Thyroid gland (tissue), 4 donors: ENCODE measurements around the gene ZBP1. TPM values are rescaled to one million over a fixed set of nuclear protein-coding genes. Genes with fewer than 3 reads are reported as not detected.

Experiments used
- DNase-seq, 2 donors: peaks; one replicate each; pipeline ENCODE4 v3.0.0-alpha.2; 2019
- H3K27ac ChIP-seq, 3 donors: fragments of 200-600 bp; sonication (generic); 1 replicate in 2 of 3; 2 replicates in 1 of 3; pipeline ENCODE4 v1.5.1; 2016 to 2019; ENCODE audit warnings: mild to moderate bottlenecking in 1 of 3, moderate library complexity in 1 of 3
- H3K27me3 ChIP-seq: fragments of 200-600 bp; sonication (generic); one replicate; pipeline ENCODE4 v1.5.1; 2019
- H3K36me3 ChIP-seq, 2 donors: fragments of 200-600 bp; sonication (generic); one replicate each; pipeline ENCODE4 v1.5.1; 2016 to 2019
- H3K4me1 ChIP-seq, 2 donors: fragments of 200-600 bp; sonication (generic); one replicate each; pipeline ENCODE4 v1.5.1; 2017 to 2019
- H3K4me3 ChIP-seq, 3 donors: fragments of 200-600 bp; sonication (generic); replicated peaks in 1 of 3; 1 replicate in 2 of 3; 2 replicates in 1 of 3; pipeline ENCODE4 v1.5.1; 2016; ENCODE audit warnings: mild to moderate bottlenecking in 1 of 3
- H3K9me3 ChIP-seq: fragments of 200-600 bp; sonication (generic); one replicate; pipeline ENCODE4 v1.5.1; 2017
- CTCF ChIP-seq, 6 experiments: fragments of 200-600 bp in 3 of 6; fragments of 450-650 bp in 3 of 6; sonication (generic) in 3 of 6; IDR thresholded peaks; one replicate each; pipeline ENCODE4 v1.5.1; 2016 to 2019; ENCODE audit warnings: antibody characterized with exemption in 6 of 6, mild to moderate bottlenecking in 2 of 6, inconsistent platforms in 1 of 6, moderate library complexity in 1 of 6
- POLR2A ChIP-seq, 2 donors: fragments of 450-650 bp; IDR thresholded peaks; one replicate each; pipeline ENCODE4 v1.6.1; 2017; ENCODE audit warnings: antibody characterized with exemption in 2 of 2, mild to moderate bottlenecking in 2 of 2, moderate library complexity in 1 of 2
- WGBS, 2 donors: methylation state at CpG; one replicate each; pipeline ENCODE4 v1.1.5; 2017; 5-methylcytosine and 5-hydroxymethylcytosine counted together
- intact Hi-C: fragments of 100-400 bp; cut with DNase I; formaldehyde crosslinking; loops from one replicate; pipeline ENCODE4 v1.15.1; 2023
- total RNA-seq, 4 donors: library from RNA; depleted of rRNA; stranded (reverse); fragments of >200 nt; gene quantifications; one replicate each; pipeline ENCODE4 v1.2.3, GENCODE V29; 2016

Gene ZBP1
- total RNA-seq, 4 donors from 2014 or later: 0.33 to 1.5 (median 0.34) TPM; not detected in 1

- no peak for TF ChIP-seq POLR2A (IDR thresholded peaks at IDR 0.05)
- no peak for TF ChIP-seq CTCF (IDR thresholded peaks at IDR 0.05)
- 92 to 95% methylated on average over 13 of the region's 13 CpGs for WGBS, 2 donors
- peaks cover 18 to 19% of the 10 kb centered on the region in 2 donors for H3K4me1 ChIP-seq
- H3K27me3 ChIP-seq: no peaks in the 10 kb centered on the region
- no peaks in the 10 kb centered on the region for H3K9me3 ChIP-seq
- intact Hi-C loops: loop anchor here (5.0 kb wide), 1 partner anchor 41 kb away; no protein-coding TSS in a partner anchor
- no peak for DNase-seq
- peak overlapping the region in 2 of 3 donors; percentile 97 to 98 for H3K27ac ChIP-seq
- no peak overlapping the region for H3K4me3 ChIP-seq
- H3K36me3 ChIP-seq: no peaks in the 10 kb centered on the region
Observed at GRCh38 chr20:57666834-57667157, 46.6 kb upstream of the ZBP1 start.

- TF ChIP-seq POLR2A (IDR thresholded peaks at IDR 0.05): no peak
- no peak for TF ChIP-seq CTCF (IDR thresholded peaks at IDR 0.05)
- Histone ChIP-seq H3K27ac (no peak overlapping the region), H3K4me3 (no peak overlapping the region), H3K9me3 (no peaks in the 10 kb centered on the region), H3K4me1 (peaks cover 23 to 24% of the 10 kb centered on the region in 2 donors), H3K36me3 (no peaks in the 10 kb centered on the region), H3K27me3 (no peaks in the 10 kb centered on the region)
- intact Hi-C loops: loop anchor here (5.0 kb wide), 1 partner anchor 41 kb away; no protein-coding TSS in a partner anchor
- no peak for DNase-seq
- 92 to 95% methylated on average over 14 to 21 of the region's 21 CpGs for WGBS, 2 donors
Observed at GRCh38 chr20:57666106-57666833, 46.0 kb upstream of the ZBP1 start.

DNA sequence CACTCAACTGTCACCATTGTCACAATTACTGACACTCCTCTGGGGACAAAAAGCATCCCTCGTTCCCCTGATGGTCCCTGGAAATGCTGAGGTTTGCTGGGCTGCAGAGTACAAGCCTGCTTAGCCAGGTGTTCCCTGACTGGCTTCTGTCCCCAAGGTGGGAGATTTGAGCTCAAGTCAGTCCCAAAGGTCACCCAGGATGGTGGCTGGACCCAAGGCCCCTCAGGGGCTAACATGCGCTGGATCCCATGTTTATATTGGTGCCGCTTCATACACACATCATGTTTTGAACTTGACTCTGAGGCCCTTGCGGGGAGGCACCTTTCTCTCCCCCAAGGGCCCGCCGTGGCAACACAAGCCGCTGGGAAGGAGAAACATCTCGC is 45.4 kb upstream of the ZBP1 start:
- no peak for DNase-seq
- Histone ChIP-seq H3K9me3 (no peaks in the 10 kb centered on the region), H3K4me3 (no peak overlapping the region), H3K27ac (no peak overlapping the region), H3K36me3 (no peaks in the 10 kb centered on the region), H3K27me3 (no peaks in the 10 kb centered on the region), H3K4me1 (peaks cover 30 to 31% of the 10 kb centered on the region in 2 donors)
- no peak for TF ChIP-seq POLR2A (IDR thresholded peaks at IDR 0.05)
- WGBS, 2 donors: 87 to 96% methylated on average over 8 of the region's 8 CpGs
- intact Hi-C loops: loop anchor here (5.0 kb wide), 1 partner anchor 42 kb away; no protein-coding TSS in a partner anchor

- no peaks in the 10 kb centered on the region for H3K36me3 ChIP-seq
- peak in 1 of 2 donors; percentile 1 for DNase-seq
- no peak overlapping the region for H3K27ac ChIP-seq
- 90 to 91% methylated on average over 14 of the region's 14 CpGs for WGBS, 2 donors
- no peak overlapping the region for H3K4me3 ChIP-seq
- TF ChIP-seq CTCF (IDR thresholded peaks at IDR 0.05) (no peak), POLR2A (IDR thresholded peaks at IDR 0.05) (no peak)
- no peaks in the 10 kb centered on the region for H3K27me3 ChIP-seq
- H3K9me3 ChIP-seq: no peaks in the 10 kb centered on the region
- intact Hi-C loops: loop anchor here (5.0 kb wide), 1 partner anchor 42 kb away; no protein-coding TSS in a partner anchor
- peaks cover 32% of the 10 kb centered on the region in 2 donors for H3K4me1 ChIP-seq
Observed at GRCh38 chr20:57664924-57665588, 44.8 kb upstream of the ZBP1 start.

DNA sequence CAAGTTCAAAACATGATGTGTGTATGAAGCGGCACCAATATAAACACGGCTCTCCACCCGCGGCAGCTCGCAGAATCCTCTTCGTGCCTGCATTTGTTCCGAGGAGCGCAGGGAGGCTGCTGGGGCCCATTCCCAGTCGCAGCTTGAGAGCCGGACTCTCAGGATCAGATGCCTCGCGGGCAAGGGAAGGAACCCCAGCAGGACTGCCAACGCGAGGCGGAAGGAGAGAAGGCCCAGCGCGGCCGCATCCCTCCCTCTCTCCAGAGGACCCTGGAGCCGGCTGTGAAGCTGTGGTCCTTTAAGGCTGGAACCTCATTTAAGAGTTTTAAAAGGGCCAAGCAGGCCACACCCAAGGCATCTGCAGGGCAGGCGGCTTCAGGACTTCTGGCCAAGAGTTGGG is 44.2 kb upstream of the ZBP1 start:
- peaks cover 32% of the 10 kb centered on the region in 2 donors for H3K4me1 ChIP-seq
- TF ChIP-seq CTCF (IDR thresholded peaks at IDR 0.05) (no peak), POLR2A (IDR thresholded peaks at IDR 0.05) (no peak)
- no peak overlapping the region for H3K27ac ChIP-seq
- intact Hi-C loops: no loop called here
- no peaks in the 10 kb centered on the region for H3K9me3 ChIP-seq
- no peaks in the 10 kb centered on the region for H3K36me3 ChIP-seq
- DNase-seq: no peak
- H3K27me3 ChIP-seq: no peaks in the 10 kb centered on the region
- 83 to 92% methylated on average over 16 to 19 of the region's 20 CpGs for WGBS, 2 donors
- no peak overlapping the region for H3K4me3 ChIP-seq
